Nephron progenitor cell (in vitro differentiated cells): ENCODE data around the gene DDX18.

Source experiments
- DNase-seq: peaks from one replicate; pipeline ENCODE4 v3.0.0; 2021
- H3K27ac Mint-ChIP-seq: 2 replicates; pipeline ENCODE4 v1.8.0; 2021; ENCODE audit warnings: mild to moderate bottlenecking, moderate library complexity, mixed read lengths
- H3K27me3 Mint-ChIP-seq: 2 replicates; pipeline ENCODE4 v1.8.0; 2021; ENCODE audit warnings: mild to moderate bottlenecking, low read depth, mixed read lengths; ENCODE audit not compliant: poor library complexity
- H3K36me3 Mint-ChIP-seq: 2 replicates; pipeline ENCODE4 v1.8.0; 2021; ENCODE audit warnings: low read depth, mixed read lengths
- H3K4me1 Mint-ChIP-seq: 2 replicates; pipeline ENCODE4 v1.8.0; 2021; ENCODE audit warnings: mixed read lengths
- H3K4me3 Mint-ChIP-seq: 2 replicates; pipeline ENCODE4 v1.8.0; 2021; ENCODE audit warnings: mild to moderate bottlenecking, moderate library complexity, mixed read lengths
- H3K9me3 Mint-ChIP-seq: 2 replicates; pipeline ENCODE4 v1.8.0; 2021; ENCODE audit warnings: mild to moderate bottlenecking, moderate library complexity, mixed read lengths
- CTCF ChIP-seq: fragments of 200-600 bp; sonication (generic); IDR thresholded peaks from 2 replicates; pipeline ENCODE4 v1.5.0; 2021; ENCODE audit warnings: antibody characterized with exemption

Gene DDX18

GRCh38 chr2:117828870-117829269 lies 14.4 kb downstream of the DDX18 start:
- Mint-ChIP-seq H3K4me1 (no peaks in the 10 kb centered on the region), H3K36me3 (peaks cover 80% of the 10 kb centered on the region), H3K27me3 (peaks cover 3% of the 10 kb centered on the region), H3K9me3 (no peaks in the 10 kb centered on the region), H3K27ac (no peak overlapping the region), H3K4me3 (no peak overlapping the region)
- no peak for TF ChIP-seq CTCF
- no peak for DNase-seq

- H3K4me1 Mint-ChIP-seq: no peaks in the 10 kb centered on the region
- no peak for TF ChIP-seq CTCF
- no peak for DNase-seq
- H3K36me3 Mint-ChIP-seq: peaks cover 48% of the 10 kb centered on the region
- no peaks in the 10 kb centered on the region for H3K9me3 Mint-ChIP-seq
- no peak overlapping the region for H3K27ac Mint-ChIP-seq
- no peak overlapping the region for H3K4me3 Mint-ChIP-seq
- H3K27me3 Mint-ChIP-seq: peaks cover 11% of the 10 kb centered on the region
Measured at GRCh38 chr2:117832332-117832731, 17.8 kb downstream of the DDX18 start.

GRCh38 chr2:117832905-117833613 lies 18.6 kb downstream of the DDX18 start:
- DNase-seq: peak; percentile 50
- no peaks in the 10 kb centered on the region for H3K9me3 Mint-ChIP-seq
- H3K27ac Mint-ChIP-seq: no peak overlapping the region
- H3K4me3 Mint-ChIP-seq: no peak overlapping the region
- H3K36me3 Mint-ChIP-seq: peaks cover 48% of the 10 kb centered on the region
- H3K27me3 Mint-ChIP-seq: peaks cover 18% of the 10 kb centered on the region
- no peak for TF ChIP-seq CTCF
- H3K4me1 Mint-ChIP-seq: no peaks in the 10 kb centered on the region

- Mint-ChIP-seq H3K27ac (no peak overlapping the region), H3K9me3 (no peaks in the 10 kb centered on the region)
Measured at GRCh38 chr2:117833911-117834310, 19.4 kb downstream of the DDX18 start.

GRCh38 chr2:117834992-117835391 lies 20.5 kb downstream of the DDX18 start:
- DNase-seq: no peak
- no peak for TF ChIP-seq CTCF
- Mint-ChIP-seq H3K4me1 (no peaks in the 10 kb centered on the region), H3K36me3 (peaks cover 35% of the 10 kb centered on the region), H3K9me3 (no peaks in the 10 kb centered on the region), H3K27me3 (peaks cover 18% of the 10 kb centered on the region), H3K4me3 (no peak overlapping the region), H3K27ac (no peak overlapping the region)

More at GRCh38 chr2:117833911-117834310, 19.4 kb downstream of the DDX18 start:
- DNase-seq: no peak
- Mint-ChIP-seq H3K4me1 (no peaks in the 10 kb centered on the region), H3K4me3 (no peak overlapping the region), H3K36me3 (peaks cover 43% of the 10 kb centered on the region), H3K27me3 (peaks cover 18% of the 10 kb centered on the region)
- no peak for TF ChIP-seq CTCF
